ENCODE measurements around the gene GPC5.

GRCh38 chr13:92175330-92175729, 776.9 kb downstream of the GPC5 start:
- peak; percentile 61 for TF ChIP-seq CTCF (conservative IDR thresholded peaks at IDR 0.05; ENCODE audit: low read depth, low read length)
- TF ChIP-seq EZH2 (IDR thresholded peaks at IDR 0.05; ENCODE audit: borderline replicate concordance, low read depth, low read length, poor library complexity, severe bottlenecking), result no peak

Data from A673 (cell line).